ENCODE measurements around the gene FXYD2. TPM values are rescaled to one million over a fixed set of nuclear protein-coding genes. Genes with fewer than 3 reads are reported as not detected.

The FXYD2 gene
- total and polyA plus RNA-seq, 10 of the 15 experiments (the other 5 are each of a cell fraction or from before 2014, with no cell fraction given): 1.2 to 4.5 (median 2.4) TPM

DNA sequence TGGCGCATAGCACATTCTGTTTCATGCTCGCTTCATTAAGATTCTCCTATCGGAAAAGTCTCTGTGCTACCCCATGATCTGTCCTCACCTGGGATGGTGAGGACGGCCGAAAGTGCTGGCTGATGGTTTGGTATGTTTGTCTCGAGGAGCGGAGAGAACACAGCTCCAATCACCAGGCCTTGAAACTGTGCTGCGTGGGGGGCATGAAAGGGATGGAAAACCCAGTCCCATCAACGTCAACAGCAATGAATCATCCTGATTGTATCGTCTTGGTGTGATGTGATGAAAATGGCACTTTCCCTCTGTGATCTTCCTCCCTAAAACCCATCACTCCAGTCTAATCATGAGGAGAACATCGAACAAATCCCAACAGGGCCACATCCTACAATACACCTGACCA, 43.5 kb upstream of the FXYD2 start:
- Histone ChIP-seq H3K36me3 (ENCODE audit: control insufficient read depth in 2 of 2, insufficient read depth in 2 of 2, low read length in 1 of 2) (no peaks in the 10 kb centered on the region), H3K4me1 (ENCODE audit: control insufficient read depth, insufficient read depth, low read length) (no peaks in the 10 kb centered on the region), H3K79me2 (ENCODE audit: control insufficient read depth, insufficient read depth, low read length) (no peaks in the 10 kb centered on the region), H3K27ac (ENCODE audit: control insufficient read depth, insufficient read depth) (no peak overlapping the region), H3K4me3 (no peak overlapping the region), H3K27me3 (replicated peaks in 1 of 2; ENCODE audit: control insufficient read depth in 2 of 2, insufficient read depth in 2 of 2, low read length in 1 of 2) (peaks cover 0 to 2% of the 10 kb centered on the region in 2 experiments; a peak in 3 of 4 replicates), H2AFZ (ENCODE audit: control insufficient read depth, low read depth, low read length) (no peak overlapping the region), H3K9ac (ENCODE audit: control insufficient read depth, insufficient read depth, low read length) (no peak overlapping the region), H3K9me3 (replicated peaks; ENCODE audit: control insufficient read depth, insufficient read depth, low read length) (no peaks in the 10 kb centered on the region), H3K4me2 (ENCODE audit: control insufficient read depth, insufficient read depth) (no peak overlapping the region), H4K20me1 (ENCODE audit: control insufficient read depth, insufficient read depth) (no peaks in the 10 kb centered on the region)
- intact Hi-C loops (cut with micrococcal nuclease; ENCODE audit: unreplicated experiment): no loop called here
- CTCF ChIA-PET: no interaction called here
- no peak for DNase-seq (ENCODE audit: low read depth, low spot score)
- FAIRE-seq: no peak
- in situ Hi-C loops (cut with MboI): no loop called here
- no peak for ATAC-seq
- BruUV-seq (replicated peaks): no TSS peak
- WGBS (ENCODE audit: insufficient coverage, insufficient replicate concordance, low lambda C conversion rate, missing lambda C conversion rate): 34% methylated on average over 11 of the region's 11 CpGs
- RAD21 ChIA-PET (ENCODE audit: unreplicated experiment): interaction anchor here (1.3 kb wide), 1 partner anchor 64 kb away, joined by 3 read pairs; no protein-coding TSS in a partner anchor
- SMC1A ChIA-PET (ENCODE audit: uncharacterized antibody, unreplicated experiment): no interaction called here
- POLR2A ChIA-PET: no interaction called here
- TF ChIP-seq, protein P1, sequence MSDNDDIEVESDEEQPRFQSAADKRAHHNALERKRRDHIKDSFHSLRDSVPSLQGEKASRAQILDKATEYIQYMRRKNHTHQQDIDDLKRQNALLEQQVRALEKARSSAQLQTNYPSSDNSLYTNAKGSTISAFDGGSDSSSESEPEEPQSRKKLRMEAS (IDR thresholded peaks at IDR 0.05; ENCODE audit: low read depth, low read length): no peak
- TF ChIP-seq EED (IDR thresholded peaks at IDR 0.05; ENCODE audit: low read depth) (no peak), SIN3A (IDR thresholded peaks at IDR 0.05; ENCODE audit: low read depth, low read length) (no peak), HDGF (IDR thresholded peaks at IDR 0.05) (no peak), ZNF207 (IDR thresholded peaks at IDR 0.05; ENCODE audit: borderline replicate concordance) (no peak), ZBED1 (IDR thresholded peaks at IDR 0.05; ENCODE audit: borderline replicate concordance) (no peak), SUPT20H (IDR thresholded peaks at IDR 0.05; ENCODE audit: borderline replicate concordance, control insufficient read depth, low read depth, low read length) (no peak), ZZZ3 (IDR thresholded peaks at IDR 0.05; ENCODE audit: control insufficient read depth, insufficient read length, low read depth) (no peak), SMARCA5 (IDR thresholded peaks at IDR 0.05) (no peak), RAD51 (IDR thresholded peaks at IDR 0.05) (no peak), JUND (IDR thresholded peaks at IDR 0.05; ENCODE audit: low read depth, low read length) (no peak), NR2F1 (conservative IDR thresholded peaks at IDR 0.05) (no peak)
- TF ChIP-seq, protein P2, sequence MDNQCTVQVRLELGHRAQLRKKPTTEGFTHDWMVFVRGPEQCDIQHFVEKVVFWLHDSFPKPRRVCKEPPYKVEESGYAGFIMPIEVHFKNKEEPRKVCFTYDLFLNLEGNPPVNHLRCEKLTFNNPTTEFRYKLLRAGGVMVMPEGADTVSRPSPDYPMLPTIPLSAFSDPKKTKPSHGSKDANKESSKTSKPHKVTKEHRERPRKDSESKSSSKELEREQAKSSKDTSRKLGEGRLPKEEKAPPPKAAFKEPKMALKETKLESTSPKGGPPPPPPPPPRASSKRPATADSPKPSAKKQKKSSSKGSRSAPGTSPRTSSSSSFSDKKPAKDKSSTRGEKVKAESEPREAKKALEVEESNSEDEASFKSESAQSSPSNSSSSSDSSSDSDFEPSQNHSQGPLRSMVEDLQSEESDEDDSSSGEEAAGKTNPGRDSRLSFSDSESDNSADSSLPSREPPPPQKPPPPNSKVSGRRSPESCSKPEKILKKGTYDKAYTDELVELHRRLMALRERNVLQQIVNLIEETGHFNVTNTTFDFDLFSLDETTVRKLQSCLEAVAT (IDR thresholded peaks at IDR 0.05): no peak
- TF ChIP-seq, protein P3, sequence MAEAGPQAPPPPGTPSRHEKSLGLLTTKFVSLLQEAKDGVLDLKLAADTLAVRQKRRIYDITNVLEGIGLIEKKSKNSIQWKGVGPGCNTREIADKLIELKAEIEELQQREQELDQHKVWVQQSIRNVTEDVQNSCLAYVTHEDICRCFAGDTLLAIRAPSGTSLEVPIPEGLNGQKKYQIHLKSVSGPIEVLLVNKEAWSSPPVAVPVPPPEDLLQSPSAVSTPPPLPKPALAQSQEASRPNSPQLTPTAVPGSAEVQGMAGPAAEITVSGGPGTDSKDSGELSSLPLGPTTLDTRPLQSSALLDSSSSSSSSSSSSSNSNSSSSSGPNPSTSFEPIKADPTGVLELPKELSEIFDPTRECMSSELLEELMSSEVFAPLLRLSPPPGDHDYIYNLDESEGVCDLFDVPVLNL (IDR thresholded peaks at IDR 0.05; ENCODE audit: low read depth, low read length): no peak
- TF ChIP-seq, protein P4, sequence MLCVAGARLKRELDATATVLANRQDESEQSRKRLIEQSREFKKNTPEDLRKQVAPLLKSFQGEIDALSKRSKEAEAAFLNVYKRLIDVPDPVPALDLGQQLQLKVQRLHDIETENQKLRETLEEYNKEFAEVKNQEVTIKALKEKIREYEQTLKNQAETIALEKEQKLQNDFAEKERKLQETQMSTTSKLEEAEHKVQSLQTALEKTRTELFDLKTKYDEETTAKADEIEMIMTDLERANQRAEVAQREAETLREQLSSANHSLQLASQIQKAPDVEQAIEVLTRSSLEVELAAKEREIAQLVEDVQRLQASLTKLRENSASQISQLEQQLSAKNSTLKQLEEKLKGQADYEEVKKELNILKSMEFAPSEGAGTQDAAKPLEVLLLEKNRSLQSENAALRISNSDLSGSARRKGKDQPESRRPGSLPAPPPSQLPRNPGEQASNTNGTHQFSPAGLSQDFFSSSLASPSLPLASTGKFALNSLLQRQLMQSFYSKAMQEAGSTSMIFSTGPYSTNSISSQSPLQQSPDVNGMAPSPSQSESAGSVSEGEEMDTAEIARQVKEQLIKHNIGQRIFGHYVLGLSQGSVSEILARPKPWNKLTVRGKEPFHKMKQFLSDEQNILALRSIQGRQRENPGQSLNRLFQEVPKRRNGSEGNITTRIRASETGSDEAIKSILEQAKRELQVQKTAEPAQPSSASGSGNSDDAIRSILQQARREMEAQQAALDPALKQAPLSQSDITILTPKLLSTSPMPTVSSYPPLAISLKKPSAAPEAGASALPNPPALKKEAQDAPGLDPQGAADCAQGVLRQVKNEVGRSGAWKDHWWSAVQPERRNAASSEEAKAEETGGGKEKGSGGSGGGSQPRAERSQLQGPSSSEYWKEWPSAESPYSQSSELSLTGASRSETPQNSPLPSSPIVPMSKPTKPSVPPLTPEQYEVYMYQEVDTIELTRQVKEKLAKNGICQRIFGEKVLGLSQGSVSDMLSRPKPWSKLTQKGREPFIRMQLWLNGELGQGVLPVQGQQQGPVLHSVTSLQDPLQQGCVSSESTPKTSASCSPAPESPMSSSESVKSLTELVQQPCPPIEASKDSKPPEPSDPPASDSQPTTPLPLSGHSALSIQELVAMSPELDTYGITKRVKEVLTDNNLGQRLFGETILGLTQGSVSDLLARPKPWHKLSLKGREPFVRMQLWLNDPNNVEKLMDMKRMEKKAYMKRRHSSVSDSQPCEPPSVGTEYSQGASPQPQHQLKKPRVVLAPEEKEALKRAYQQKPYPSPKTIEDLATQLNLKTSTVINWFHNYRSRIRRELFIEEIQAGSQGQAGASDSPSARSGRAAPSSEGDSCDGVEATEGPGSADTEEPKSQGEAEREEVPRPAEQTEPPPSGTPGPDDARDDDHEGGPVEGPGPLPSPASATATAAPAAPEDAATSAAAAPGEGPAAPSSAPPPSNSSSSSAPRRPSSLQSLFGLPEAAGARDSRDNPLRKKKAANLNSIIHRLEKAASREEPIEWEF (IDR thresholded peaks at IDR 0.05; ENCODE audit: insufficient replicate concordance, low read depth, low read length): no peak
